ENCODE data around the gene GBA2. TPM values are rescaled to one million over a fixed set of nuclear protein-coding genes. Genes with fewer than 3 reads are reported as not detected.

The GBA2 gene
- total and polyA plus RNA-seq, 2 experiments from 2014 or later: 20.3 to 27.6 TPM

GRCh38 chr9:35714579-35715252 is 34.3 kb downstream of the GBA2 start:
- DNase-seq: no peak
- Histone ChIP-seq H3K36me3 (ENCODE audit: low read depth) (peaks cover 80% of the 10 kb centered on the region), H3K9me3 (ENCODE audit: low read depth) (no peaks in the 10 kb centered on the region), H4K20me1 (ENCODE audit: insufficient read depth) (no peaks in the 10 kb centered on the region), H2AFZ (no peak overlapping the region), H3K9me2 (ENCODE audit: insufficient read depth) (no peaks in the 10 kb centered on the region), H3K27ac (no peak overlapping the region), H3K4me1 (ENCODE audit: insufficient read depth) (no peaks in the 10 kb centered on the region), H3K27me3 (replicated peaks; ENCODE audit: insufficient read depth) (no peaks in the 10 kb centered on the region), H3K4me3 (no peak overlapping the region), H3K79me2 (ENCODE audit: insufficient read depth) (peaks cover 76% of the 10 kb centered on the region), H3K9ac (no peak overlapping the region), H3K4me2 (ENCODE audit: unreplicated experiment) (no peak overlapping the region), H3F3A (ENCODE audit: insufficient read depth) (peaks cover 49% of the 10 kb centered on the region)
- in situ Hi-C loops (cut with MboI): loop anchor here (25.0 kb wide), 1 partner anchor 102 kb away; the partner anchor contains the start of genes CD72 and TESK1
- 91 to 94% methylated on average over 13 of the region's 13 CpGs for WGBS, 2 experiments (ENCODE audit: low coverage in 1 of 2, low lambda C conversion rate in 2 of 2, missing lambda C conversion rate in 2 of 2)
- no peak for TF ChIP-seq EZH2phosphoT487 (IDR thresholded peaks at IDR 0.05; ENCODE audit: insufficient read depth, low read depth)
- no peak for TF ChIP-seq EZH2 (IDR thresholded peaks at IDR 0.05; ENCODE audit: insufficient read depth, poor library complexity, severe bottlenecking)

GRCh38 chr9:35714123-35714522 is 34.9 kb downstream of the GBA2 start:
- no peaks in the 10 kb centered on the region for H3K9me3 ChIP-seq (ENCODE audit: low read depth)
- no peak overlapping the region for H3K9ac ChIP-seq
- H3K9me2 ChIP-seq (ENCODE audit: insufficient read depth): no peaks in the 10 kb centered on the region
- no peak overlapping the region for H3K4me2 ChIP-seq (ENCODE audit: unreplicated experiment)
- H3K79me2 ChIP-seq (ENCODE audit: insufficient read depth): peaks cover 75% of the 10 kb centered on the region
- H3K27ac ChIP-seq: no peak overlapping the region
- no peak overlapping the region for H3K4me3 ChIP-seq
- H4K20me1 ChIP-seq (ENCODE audit: insufficient read depth): no peaks in the 10 kb centered on the region
- in situ Hi-C loops (cut with MboI): loop anchor here (25.0 kb wide), 1 partner anchor 102 kb away; the partner anchor contains the start of genes CD72 and TESK1
- H3K4me1 ChIP-seq (ENCODE audit: insufficient read depth): no peaks in the 10 kb centered on the region
- no peak overlapping the region for H2AFZ ChIP-seq
- DNase-seq: no peak
- H3K36me3 ChIP-seq (ENCODE audit: low read depth): peaks cover 78% of the 10 kb centered on the region
- H3K27me3 ChIP-seq (replicated peaks; ENCODE audit: insufficient read depth): no peaks in the 10 kb centered on the region
- WGBS, 2 experiments (ENCODE audit: low coverage in 1 of 2, low lambda C conversion rate in 2 of 2, missing lambda C conversion rate in 2 of 2): 95 to 99% methylated on average over 6 of the region's 6 CpGs
- TF ChIP-seq EZH2 (IDR thresholded peaks at IDR 0.05; ENCODE audit: insufficient read depth, poor library complexity, severe bottlenecking) (no peak), EZH2phosphoT487 (IDR thresholded peaks at IDR 0.05; ENCODE audit: insufficient read depth, low read depth) (no peak)
- H3F3A ChIP-seq (ENCODE audit: insufficient read depth): peaks cover 47% of the 10 kb centered on the region

- H2AFZ ChIP-seq: no peak overlapping the region
- H4K20me1 ChIP-seq (ENCODE audit: insufficient read depth): no peaks in the 10 kb centered on the region
- peaks cover 79% of the 10 kb centered on the region for H3K36me3 ChIP-seq (ENCODE audit: low read depth)
- 98 to 100% methylated on average over 3 of the region's 3 CpGs for WGBS, 2 experiments (ENCODE audit: low coverage in 1 of 2, low lambda C conversion rate in 2 of 2, missing lambda C conversion rate in 2 of 2)
- TF ChIP-seq EZH2 (IDR thresholded peaks at IDR 0.05; ENCODE audit: insufficient read depth, poor library complexity, severe bottlenecking): no peak
- TF ChIP-seq EZH2phosphoT487 (IDR thresholded peaks at IDR 0.05; ENCODE audit: insufficient read depth, low read depth): no peak
- no peak overlapping the region for H3K4me3 ChIP-seq
- no peak overlapping the region for H3K9ac ChIP-seq
- no peak for DNase-seq
- no peak overlapping the region for H3K4me2 ChIP-seq (ENCODE audit: unreplicated experiment)
- H3K4me1 ChIP-seq (ENCODE audit: insufficient read depth): no peaks in the 10 kb centered on the region
- no peaks in the 10 kb centered on the region for H3K27me3 ChIP-seq (replicated peaks; ENCODE audit: insufficient read depth)
- H3K79me2 ChIP-seq (ENCODE audit: insufficient read depth): peaks cover 75% of the 10 kb centered on the region
- no peaks in the 10 kb centered on the region for H3K9me2 ChIP-seq (ENCODE audit: insufficient read depth)
- peaks cover 52% of the 10 kb centered on the region for H3F3A ChIP-seq (ENCODE audit: insufficient read depth)
- no peak overlapping the region for H3K27ac ChIP-seq
- in situ Hi-C loops (cut with MboI): loop anchor here (25.0 kb wide), 1 partner anchor 101 kb away; the partner anchor contains the start of genes CD72 and TESK1
- H3K9me3 ChIP-seq (ENCODE audit: low read depth): no peaks in the 10 kb centered on the region
Measured at GRCh38 chr9:35713578-35713977, 35.5 kb downstream of the GBA2 start.

GRCh38 chr9:35712762-35713400 is 36.1 kb downstream of the GBA2 start:
- WGBS, 2 experiments (ENCODE audit: low coverage in 1 of 2, low lambda C conversion rate in 2 of 2, missing lambda C conversion rate in 2 of 2): 93 to 94% methylated on average over 11 of the region's 11 CpGs

More at GRCh38 chr9:35712762-35713400, 36.1 kb downstream of the GBA2 start:
- Histone ChIP-seq H3K9me3 (ENCODE audit: low read depth) (no peaks in the 10 kb centered on the region), H3K27ac (no peak overlapping the region), H2AFZ (no peak overlapping the region), H4K20me1 (ENCODE audit: insufficient read depth) (no peaks in the 10 kb centered on the region), H3K36me3 (ENCODE audit: low read depth) (peaks cover 81% of the 10 kb centered on the region), H3K4me2 (ENCODE audit: unreplicated experiment) (no peak overlapping the region), H3K27me3 (replicated peaks; ENCODE audit: insufficient read depth) (no peaks in the 10 kb centered on the region), H3K9ac (no peak overlapping the region), H3K9me2 (ENCODE audit: insufficient read depth) (no peaks in the 10 kb centered on the region), H3K4me1 (ENCODE audit: insufficient read depth) (no peaks in the 10 kb centered on the region), H3K79me2 (ENCODE audit: insufficient read depth) (peaks cover 76% of the 10 kb centered on the region), H3K4me3 (no peak overlapping the region), H3F3A (ENCODE audit: insufficient read depth) (peaks cover 55% of the 10 kb centered on the region)
- in situ Hi-C loops (cut with MboI): loop anchor here (25.0 kb wide), 1 partner anchor 101 kb away; the partner anchor contains the start of genes CD72 and TESK1
- no peak for TF ChIP-seq EZH2 (IDR thresholded peaks at IDR 0.05; ENCODE audit: insufficient read depth, poor library complexity, severe bottlenecking)
- TF ChIP-seq EZH2phosphoT487 (IDR thresholded peaks at IDR 0.05; ENCODE audit: insufficient read depth, low read depth): no peak
- DNase-seq: no peak

All from GM23248 (cell line).